K562 (cell line): Measurements from ENCODE around the gene FAM83E. TPM values are rescaled to one million over a fixed set of nuclear protein-coding genes. Genes with fewer than 3 reads are reported as not detected.
A peak's percentile ranks its signal among the peaks of the same experiment; 100 is the strongest.

ENCODE experiments used
- ATAC-seq: fragments of 200-7000 bp; cut with Tn5 transposase; 3 replicates; pipeline ENCODE4 v1.9.1; 2020; ENCODE audit warnings: moderate library complexity
- BruUV-seq: library from RNA; stranded (reverse); fragments of 400-500 nt; replicated peaks from 2 replicates; lab custom pipeline; 2021; lab: Mats Ljungman, UMichigan
- CTCF ChIA-PET: fragments of 300-600 bp; formaldehyde crosslinking; extraction: SDS; loops from one replicate; lab custom pipeline; 2021; ENCODE audit warnings: low intra/inter-chr PET ratio; lab: Yijun Ruan, JAX
- POLR2A ChIA-PET: fragments of 300-600, 350-650 bp; sonication (Branson Sonifier 250); formaldehyde crosslinking; extraction: SDS; loops from one replicate; lab custom pipeline; 2021; ENCODE audit warnings: antibody characterized with exemption, inconsistent platforms; lab: Yijun Ruan, JAX
- DNase-seq, 4 experiments: peaks; one replicate each; pipeline versions ENCODE4 v3.0.0 to v3.0.0-alpha.2; 2011 to 2018; ENCODE audit warnings: low spot score in 3 of 4, mixed read lengths in 3 of 4; ENCODE audit errors: extremely low read depth in 1 of 4
- FAIRE-seq: peaks from 2 replicates; lab custom pipeline; 2011; peaks lifted over from hg19 to GRCh38; lab: Jason Lieb, UNC
- H2AFZ ChIP-seq: 2 replicates; pipeline ENCODE4 v1.6.0; 2011; ENCODE audit warnings: low read depth, low read length, control low read depth, inconsistent platforms
- H3K27ac ChIP-seq: fragments of 200-600 bp; 3 replicates; pipeline ENCODE4 v1.8.0; 2011; ENCODE audit warnings: low read depth, mild to moderate bottlenecking, control low read depth, inconsistent platforms, low read length, moderate library complexity, mixed read lengths; ENCODE audit errors: extremely low read depth
- H3K27me3 ChIP-seq, 2 experiments: fragments of 300-600 bp in 1 of 2; 2 replicates in 1 of 2; 3 replicates in 1 of 2; pipeline versions ENCODE4 v1.6.0 to v1.8.0; 2011; ENCODE audit warnings: inconsistent platforms in 2 of 2, low read length in 2 of 2, mild to moderate bottlenecking in 1 of 2, mixed read lengths in 1 of 2, moderate library complexity in 1 of 2; ENCODE audit not compliant: control insufficient read depth in 2 of 2, insufficient read depth in 2 of 2
- H3K36me3 ChIP-seq: fragments of 300-600 bp; 3 replicates; pipeline ENCODE4 v1.8.0; 2011; ENCODE audit warnings: mild to moderate bottlenecking, low read length, inconsistent platforms; ENCODE audit not compliant: control insufficient read depth, insufficient read depth
- H3K4me1 ChIP-seq, 2 experiments: fragments of 200-600 bp in 1 of 2; replicated peaks in 1 of 2; 2 replicates in 1 of 2; 3 replicates in 1 of 2; pipeline versions ENCODE4 v1.5.1 to v1.8.0; 2011; ENCODE audit warnings: inconsistent platforms in 2 of 2, low read length in 2 of 2, mild to moderate bottlenecking in 1 of 2, mixed read lengths in 1 of 2, moderate library complexity in 1 of 2; ENCODE audit not compliant: control insufficient read depth in 2 of 2, insufficient read depth in 2 of 2
- H3K4me2 ChIP-seq: 2 replicates; pipeline ENCODE4 v1.6.1; 2011; ENCODE audit warnings: low read length, control low read depth, inconsistent platforms, mixed read lengths; ENCODE audit not compliant: insufficient read depth
- H3K4me3 ChIP-seq: fragments of 200-600 bp; sonication (generic), shearing (Covaris generic); 2 replicates; pipeline ENCODE4 v1.5.1; 2016; ENCODE audit warnings: control low read depth, inconsistent platforms
- H3K79me2 ChIP-seq: fragments of 200-600 bp; 3 replicates; pipeline ENCODE4 v1.8.0; 2011; ENCODE audit warnings: low read length, inconsistent platforms; ENCODE audit not compliant: control insufficient read depth, insufficient read depth
- H3K9ac ChIP-seq, 2 experiments: 2 replicates each; pipeline versions ENCODE4 v1.6.0 to v1.6.1; 2011; ENCODE audit warnings: low read depth in 2 of 2, low read length in 2 of 2, control low read depth in 1 of 2, inconsistent platforms in 1 of 2, mild to moderate bottlenecking in 1 of 2, mixed read lengths in 1 of 2; ENCODE audit not compliant: insufficient read depth in 1 of 2
- H3K9me1 ChIP-seq: one replicate; pipeline ENCODE4 v1.6.0; 2011; ENCODE audit warnings: inconsistent platforms, mild to moderate bottlenecking, low read length, moderate library complexity; ENCODE audit not compliant: control insufficient read depth, insufficient read depth
- H3K9me3 ChIP-seq: replicated peaks from 2 replicates; pipeline ENCODE4 v1.5.1; 2011; ENCODE audit warnings: low read depth, low read length, inconsistent platforms; ENCODE audit not compliant: control insufficient read depth, insufficient read depth
- H4K20me1 ChIP-seq: replicated peaks from 2 replicates; pipeline ENCODE4 v1.6.1; 2011; ENCODE audit warnings: low read length, inconsistent platforms, mixed read lengths; ENCODE audit not compliant: control insufficient read depth, insufficient read depth
- GATA2 ChIP-seq: sonication (generic); formaldehyde crosslinking; IDR thresholded peaks from 2 replicates; pipeline ENCODE4 v1.4.0; 2020; ENCODE audit warnings: mild to moderate bottlenecking, missing genetic modification reagents
- KAT8 ChIP-seq: fragments of 450-650 bp; IDR thresholded peaks from 2 replicates; pipeline ENCODE4 v1.6.1; 2016; ENCODE audit warnings: low read depth, mild to moderate bottlenecking
- MYC ChIP-seq, 2 experiments: fragments of 250-450 bp in 1 of 2; sonication (Bioruptor Pico) in 1 of 2; IDR thresholded peaks; 2 replicates each; pipeline versions ENCODE4 v1.5.1 to v1.6.1; 2012 to 2021; ENCODE audit warnings: low read depth in 2 of 2, borderline replicate concordance in 1 of 2, improper control_type of control experiment in 1 of 2, low read length in 1 of 2, mild to moderate bottlenecking in 1 of 2, moderate library complexity in 1 of 2
- NR2C2 ChIP-seq, 2 experiments: fragments of 200-800 bp in 1 of 2; sonication (Bioruptor generic) in 1 of 2; sonication (generic) in 1 of 2; formaldehyde crosslinking in 1 of 2; IDR thresholded peaks; 2 replicates each; pipeline versions ENCODE4 v1.6.1 to v1.8.0; 2016 to 2022; ENCODE audit warnings: mild to moderate bottlenecking in 1 of 2, missing compliant biosample characterization in 1 of 2, missing genetic modification characterization in 1 of 2, missing genetic modification reagents in 1 of 2
- PTBP1 ChIP-seq: fragments of 200-400 bp; formaldehyde crosslinking; IDR thresholded peaks from 2 replicates; pipeline ENCODE4 v1.6.1; 2017; ENCODE audit warnings: low read depth, low read length
- RREB1 ChIP-seq: fragments of 250-450 bp; sonication (Bioruptor Pico); IDR thresholded peaks from 2 replicates; pipeline ENCODE4 v1.4.0; 2020
- TEAD4 ChIP-seq, 2 experiments: sonication (generic) in 1 of 2; formaldehyde crosslinking in 1 of 2; IDR thresholded peaks; 2 replicates each; pipeline versions ENCODE4 v1.6.1 to v1.8.0; 2012 to 2022; ENCODE audit warnings: borderline replicate concordance in 1 of 2, inconsistent platforms in 1 of 2, low read length in 1 of 2, mild to moderate bottlenecking in 1 of 2, missing genetic modification reagents in 1 of 2
- ZBTB11 ChIP-seq, 3 experiments: fragments of 200-800 bp in 1 of 3; fragments of 250-450 bp in 1 of 3; fragments of 450-650 bp in 1 of 3; sonication (Bioruptor Pico) in 1 of 3; sonication (Bioruptor generic) in 1 of 3; formaldehyde crosslinking in 1 of 3; IDR thresholded peaks; 2 replicates each; pipeline versions ENCODE4 v1.6.1 to v1.8.0; 2016 to 2022; ENCODE audit warnings: mild to moderate bottlenecking in 2 of 3, missing genetic modification characterization in 2 of 3, missing compliant biosample characterization in 1 of 3, moderate library complexity in 1 of 3
- WGBS: fragments of 100-300 bp; shearing (Covaris generic); methylation state at CpG from one replicate; pipeline ENCODE4 v1.1.6; 2016; ENCODE audit warnings: low coverage, mixed read lengths; ENCODE audit not compliant: insufficient coverage; ENCODE audit errors: missing lambda C conversion rate; 5-methylcytosine and 5-hydroxymethylcytosine counted together
- in situ Hi-C: fragments of 300-500 bp; cut with MboI; formaldehyde crosslinking; loops from 4 replicates; pipeline ENCODE4 v1.15.0; 2018; ENCODE audit warnings: inconsistent platforms, mixed read lengths
- intact Hi-C: fragments of 100-400 bp; cut with micrococcal nuclease; formaldehyde crosslinking; loops from 2 replicates; pipeline ENCODE4 v1.14.2; 2022
- polyA plus RNA-seq, 8 experiments: library from polyadenylated mRNA; depleted of rRNA in 4 of 8; stranded (reverse) in 5 of 8; unstranded in 3 of 8; fragments of >200 nt; fragmentation: Nextera tagmentation in 2 of 8; fragmentation: Illumina TruSeq in 1 of 8; extraction: Ambion mirVana in 2 of 8; extraction: Trizol in 1 of 8; gene quantifications; 2 replicates each; pipeline versions ENCODE4 v1.2.1 to v1.2.3, GENCODE V29; 2011 to 2014; ENCODE audit warnings: inconsistent platforms in 1 of 8, missing spikeins in 1 of 8
- total RNA-seq, 7 experiments: library from RNA; depleted of rRNA in 6 of 7; stranded (reverse); fragments of >200 nt in 6 of 7; fragmentation: Illumina TruSeq in 2 of 7; extraction: Trizol in 2 of 7; gene quantifications; 2 replicates each; pipeline versions ENCODE4 v1.2.1 to v1.2.3, GENCODE V29; 2011 to 2021; ENCODE audit warnings: low replicate concordance in 1 of 7

FAM83E gene
- total and polyA plus RNA-seq, 9 of the 15 experiments (the other 6 are each of a cell fraction or from before 2014, with no cell fraction given) = 0.15 to 0.87 (median 0.29) TPM; not detected in 4

GRCh38 chr19:48634424-48635262, 19.8 kb upstream of the FAM83E start:
- no peaks in the 10 kb centered on the region for H3K9me3 ChIP-seq
- peak overlapping the region; percentile 88 for H3K4me2 ChIP-seq
- in situ Hi-C loops (no loop called here), intact Hi-C loops (no loop called here)
- DNase-seq (peak; percentile 82 to 98 (median 86)), FAIRE-seq (peak; percentile 79), ATAC-seq (peak; percentile 61)
- no peaks in the 10 kb centered on the region for H3K27me3 ChIP-seq
- H2AFZ ChIP-seq = peak overlapping the region; percentile 86
- BruUV-seq = TSS peak; percentile 82
- peaks cover 44 to 86% of the 10 kb centered on the region in 2 experiments for H3K4me1 ChIP-seq
- peaks cover 4% of the 10 kb centered on the region for H3K9me1 ChIP-seq
- H3K36me3 ChIP-seq = no peaks in the 10 kb centered on the region; the same call in 2 of the 3 replicates
- H3K4me3 ChIP-seq = peak overlapping the region; percentile 51
- CTCF ChIA-PET = interaction anchor here (0.7 kb wide), 1 partner anchor 129 kb away, joined by 4 read pairs; no protein-coding TSS in a partner anchor
- H3K9ac ChIP-seq = peak overlapping the region; percentile 79 to 89
- 0 out of 2 replicates have a peak, but pooled peaks cover 4% of the 10 kb centered on the region for H4K20me1 ChIP-seq
- peaks cover 23% of the 10 kb centered on the region; the same call in 2 of the 3 replicates for H3K79me2 ChIP-seq
- POLR2A ChIA-PET = interaction anchor here (0.6 to 2.4 kb wide), 7 partner anchors 10 to 330 kb away, joined by 3 to 13 read pairs (median 4); partner anchors contain the start of gene DHDH
- H3K27ac ChIP-seq = peak overlapping the region; percentile 88
- 2% methylated on average over 30 of the region's 37 CpGs for WGBS
- peak; percentile 88 for TF ChIP-seq MYC (IDR thresholded peaks at IDR 0.05; ENCODE audit: low read depth, low read length)
- peak; percentile 58; the same call in 1 of the 2 replicates for TF ChIP-seq MYC (CRISPR knock-in tag; IDR thresholded peaks at IDR 0.05; ENCODE audit: borderline replicate concordance, low read depth)
- TF ChIP-seq GATA2 (CRISPR knock-in tag) = no peak
- TF ChIP-seq ZBTB11 (CRISPR knock-in tag; IDR thresholded peaks at IDR 0.05) = peak in 1 of 3 experiments; percentile 58; a peak in 3 of 6 replicates
- peak; percentile 70 for TF ChIP-seq TEAD4 (IDR thresholded peaks at IDR 0.05; ENCODE audit: low read length)
- no peak for TF ChIP-seq TEAD4 (CRISPR knock-in tag; IDR thresholded peaks at IDR 0.05; ENCODE audit: borderline replicate concordance)
- no peak for TF ChIP-seq NR2C2 (CRISPR knock-in tag; IDR thresholded peaks at IDR 0.05)
- TF ChIP-seq NR2C2 (tag; IDR thresholded peaks at IDR 0.05) = no peak
- TF ChIP-seq PTBP1 = no peak
- TF ChIP-seq RREB1 (CRISPR knock-in tag) = no peak
- no peak for TF ChIP-seq KAT8
